Ovary (tissue), 9 donors: ENCODE data around the gene WWOX. TPM values are rescaled to one million over a fixed set of nuclear protein-coding genes. Genes with fewer than 3 reads are reported as not detected.

Experiments used
- DNase-seq, 5 donors: peaks; one replicate each; pipeline ENCODE4 v3.0.0-alpha.2; 2019 to 2020
- H3K27ac ChIP-seq, 2 donors: fragments of 200-600 bp; one replicate each; pipeline versions ENCODE4 v1.5.1 to v1.8.0; 2019 to 2022
- H3K27me3 ChIP-seq: fragments of 200-600 bp; one replicate; pipeline ENCODE4 v1.8.0; 2022
- H3K36me3 ChIP-seq: fragments of 200-600 bp; sonication (generic); one replicate; pipeline ENCODE4 v1.5.1; 2019
- H3K4me1 ChIP-seq: one replicate; pipeline ENCODE4 v1.8.1; 2013; ENCODE audit warnings: mild to moderate bottlenecking, moderate library complexity; ENCODE audit not compliant: insufficient read depth
- H3K4me3 ChIP-seq: fragments of 200-600 bp; sonication (generic); one replicate; pipeline ENCODE4 v1.5.1; 2017
- H3K9me3 ChIP-seq, 2 donors: fragments of 200-600 bp in 1 of 2; sonication (generic) in 1 of 2; one replicate each; pipeline versions ENCODE4 v1.5.1 to v1.8.1; 2013 to 2019; ENCODE audit warnings: mild to moderate bottlenecking in 1 of 2, moderate library complexity in 1 of 2
- EP300 ChIP-seq: sonication (generic); formaldehyde crosslinking; IDR thresholded peaks from one replicate; pipeline ENCODE4 v1.6.1; 2017; ENCODE audit warnings: antibody characterized with exemption
- POLR2A ChIP-seq: fragments of 450-650 bp; IDR thresholded peaks from one replicate; pipeline ENCODE4 v1.6.1; 2017; ENCODE audit warnings: antibody characterized with exemption, mild to moderate bottlenecking, moderate library complexity
- WGBS, 3 donors: extraction: QIAGEN DNeasy Blood & Tissue Kit in 1 of 3; methylation state at CpG; one replicate each; pipeline versions ENCODE4 v1.1.5 to v1.1.7; 2013 to 2017; 5-methylcytosine and 5-hydroxymethylcytosine counted together
- intact Hi-C, 4 donors: fragments of 100-400 bp; cut with DNase I; formaldehyde crosslinking; loops; one replicate each; pipeline versions ENCODE4 v1.11.0 to v1.15.1; 2022 to 2023
- polyA plus RNA-seq, 2 donors: library from polyadenylated mRNA; stranded (reverse); fragments of 200-250 nt in 1 of 2; fragments of 350-450 nt in 1 of 2; fragmentation: Illumina TruSeq in 1 of 2; extraction: RNeasy Lipid Tissue Mini Kit (QIAGEN cat#74804) in 1 of 2; gene quantifications; one replicate each; pipeline ENCODE4 v1.2.3, GENCODE V29; 2013 to 2014
- total RNA-seq, 7 donors: library from RNA; depleted of rRNA in 2 of 7; stranded (reverse); fragments of >200 nt in 2 of 7; fragmentation: NEBNext Ultra II Directional in 3 of 7; extraction: Animal tissue kit (Norgen Biotek cat#: 25700) in 3 of 7; gene quantifications; one replicate each; pipeline versions ENCODE4 v1.1.0 to v1.2.4, GENCODE V29; 2016 to 2023
- TF ChIP-seq, protein P1 (sequence below), 3 donors: fragments of 450-650 bp in 2 of 3; fragments of 200-600 bp in 1 of 3; IDR thresholded peaks; one replicate each; pipeline versions ENCODE4 v1.5.1 to v1.8.0; 2016 to 2022; ENCODE audit warnings: antibody characterized with exemption in 3 of 3, mild to moderate bottlenecking in 1 of 3
- donor health status: DM: no; HTN: no; CAD: no; lungs with moderate emphysema.
- donor health status: DM: no; HTN: no; CAD: no.
- donor health status: Bipolar disorder and iron deficiency.
- donor health status: DM: yes; HTN: yes; CAD: no.
- donor health status: DM: no; HTN: no; CAD: no.
- donor health status: DM: yes; HTN: yes; CAD: no.

WWOX gene
- total and polyA plus RNA-seq, 9 donors, result 11.0 to 40.5 (median 25.2) TPM

DNA sequence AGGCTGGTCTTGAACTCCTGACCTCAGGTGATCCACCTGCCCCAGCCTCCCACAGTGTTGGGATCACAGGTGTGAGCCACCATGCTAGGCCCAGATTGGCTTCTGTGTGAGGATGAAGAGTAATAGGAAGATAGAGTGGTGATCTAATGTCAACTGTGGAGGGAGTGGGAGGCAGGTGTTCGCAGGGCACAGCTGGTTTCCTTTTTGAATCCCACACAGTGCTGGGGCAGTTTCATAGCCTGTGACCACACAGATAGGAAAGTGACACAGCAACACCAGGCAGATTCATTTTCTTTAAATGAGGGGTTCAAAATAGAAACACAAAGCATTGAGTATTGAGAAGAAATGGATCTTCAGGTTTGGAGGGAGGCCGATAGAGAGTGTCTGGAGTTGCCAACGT is 540.3 kb downstream of the WWOX start:
- no peak for DNase-seq
- 89 to 93% (median 89%) methylated on average over 3 of the region's 3 CpGs for WGBS, 3 donors
- TF ChIP-seq EP300, result no peak
- TF ChIP-seq, protein P1, sequence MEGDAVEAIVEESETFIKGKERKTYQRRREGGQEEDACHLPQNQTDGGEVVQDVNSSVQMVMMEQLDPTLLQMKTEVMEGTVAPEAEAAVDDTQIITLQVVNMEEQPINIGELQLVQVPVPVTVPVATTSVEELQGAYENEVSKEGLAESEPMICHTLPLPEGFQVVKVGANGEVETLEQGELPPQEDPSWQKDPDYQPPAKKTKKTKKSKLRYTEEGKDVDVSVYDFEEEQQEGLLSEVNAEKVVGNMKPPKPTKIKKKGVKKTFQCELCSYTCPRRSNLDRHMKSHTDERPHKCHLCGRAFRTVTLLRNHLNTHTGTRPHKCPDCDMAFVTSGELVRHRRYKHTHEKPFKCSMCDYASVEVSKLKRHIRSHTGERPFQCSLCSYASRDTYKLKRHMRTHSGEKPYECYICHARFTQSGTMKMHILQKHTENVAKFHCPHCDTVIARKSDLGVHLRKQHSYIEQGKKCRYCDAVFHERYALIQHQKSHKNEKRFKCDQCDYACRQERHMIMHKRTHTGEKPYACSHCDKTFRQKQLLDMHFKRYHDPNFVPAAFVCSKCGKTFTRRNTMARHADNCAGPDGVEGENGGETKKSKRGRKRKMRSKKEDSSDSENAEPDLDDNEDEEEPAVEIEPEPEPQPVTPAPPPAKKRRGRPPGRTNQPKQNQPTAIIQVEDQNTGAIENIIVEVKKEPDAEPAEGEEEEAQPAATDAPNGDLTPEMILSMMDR (IDR thresholded peaks at IDR 0.05), result no peak
- TF ChIP-seq POLR2A, result no peak
- H3K9me3 ChIP-seq, result no peaks in the 10 kb centered on the region
- no peaks in the 10 kb centered on the region for H3K36me3 ChIP-seq
- intact Hi-C loops, result no loop called here
- H3K4me3 ChIP-seq, result no peak overlapping the region
- no peaks in the 10 kb centered on the region for H3K4me1 ChIP-seq
- H3K27me3 ChIP-seq, result no peaks in the 10 kb centered on the region
- no peak overlapping the region for H3K27ac ChIP-seq

DNA sequence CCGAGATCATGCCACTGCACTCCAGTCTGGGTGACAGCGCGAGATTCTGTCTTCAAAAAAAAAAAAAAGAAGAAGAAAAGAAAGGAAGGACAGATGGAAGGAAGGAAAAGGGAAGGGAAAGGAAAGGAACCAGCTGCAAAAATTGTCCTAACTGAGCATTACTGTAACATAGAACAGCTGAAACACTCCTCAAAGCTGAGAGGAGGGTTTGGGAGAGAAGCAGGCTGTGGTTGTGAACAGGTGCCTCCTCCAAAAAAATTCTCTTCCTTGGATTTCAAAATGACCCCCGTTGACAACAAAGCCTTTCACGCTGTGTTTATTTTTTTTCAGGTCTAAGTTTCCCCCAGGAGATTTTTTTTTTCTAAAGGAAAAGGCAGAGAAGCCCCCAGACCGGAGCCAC is 541.4 kb downstream of the WWOX start:
- H3K27ac ChIP-seq, result no peak overlapping the region
- H3K36me3 ChIP-seq, result no peaks in the 10 kb centered on the region
- WGBS, 3 donors, result 88 to 90% (median 88%) methylated on average over 6 of the region's 6 CpGs
- intact Hi-C loops, result no loop called here
- no peak overlapping the region for H3K4me3 ChIP-seq
- no peaks in the 10 kb centered on the region for H3K9me3 ChIP-seq
- no peaks in the 10 kb centered on the region for H3K4me1 ChIP-seq
- H3K27me3 ChIP-seq, result no peaks in the 10 kb centered on the region
- no peak for DNase-seq
- TF ChIP-seq, protein P1 (IDR thresholded peaks at IDR 0.05), result no peak
- no peak for TF ChIP-seq POLR2A
- no peak for TF ChIP-seq EP300

DNA sequence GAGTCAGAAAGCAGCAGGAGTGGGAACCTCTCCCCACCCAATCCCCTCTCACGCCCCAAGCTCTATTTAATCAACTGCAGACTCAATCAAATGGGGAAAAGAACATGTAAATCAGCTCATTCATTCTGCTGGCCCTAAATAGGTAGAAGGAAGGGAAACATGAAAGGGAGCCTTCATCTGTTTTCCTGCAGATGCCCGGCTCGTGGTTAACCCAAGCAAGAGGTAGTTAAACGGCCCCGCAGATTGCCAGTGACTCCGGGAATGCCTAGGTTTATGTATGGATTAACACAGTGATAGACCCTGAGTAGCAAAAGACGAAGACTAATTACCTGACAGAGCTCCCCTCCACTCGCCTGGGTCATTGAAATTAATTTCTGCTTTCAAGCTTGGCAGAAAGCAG is 542.0 kb downstream of the WWOX start:
- intact Hi-C loops, result no loop called here
- DNase-seq, result no peak
- Histone ChIP-seq H3K4me3 (no peak overlapping the region), H3K36me3 (no peaks in the 10 kb centered on the region), H3K4me1 (no peaks in the 10 kb centered on the region), H3K9me3 (no peaks in the 10 kb centered on the region), H3K27me3 (no peaks in the 10 kb centered on the region), H3K27ac (no peak overlapping the region)
- WGBS, 3 donors, result 73 to 88% (median 80%) methylated on average over 8 of the region's 8 CpGs
- TF ChIP-seq EP300, result no peak
- TF ChIP-seq, protein P1 (IDR thresholded peaks at IDR 0.05), result no peak
- TF ChIP-seq POLR2A, result no peak

DNA sequence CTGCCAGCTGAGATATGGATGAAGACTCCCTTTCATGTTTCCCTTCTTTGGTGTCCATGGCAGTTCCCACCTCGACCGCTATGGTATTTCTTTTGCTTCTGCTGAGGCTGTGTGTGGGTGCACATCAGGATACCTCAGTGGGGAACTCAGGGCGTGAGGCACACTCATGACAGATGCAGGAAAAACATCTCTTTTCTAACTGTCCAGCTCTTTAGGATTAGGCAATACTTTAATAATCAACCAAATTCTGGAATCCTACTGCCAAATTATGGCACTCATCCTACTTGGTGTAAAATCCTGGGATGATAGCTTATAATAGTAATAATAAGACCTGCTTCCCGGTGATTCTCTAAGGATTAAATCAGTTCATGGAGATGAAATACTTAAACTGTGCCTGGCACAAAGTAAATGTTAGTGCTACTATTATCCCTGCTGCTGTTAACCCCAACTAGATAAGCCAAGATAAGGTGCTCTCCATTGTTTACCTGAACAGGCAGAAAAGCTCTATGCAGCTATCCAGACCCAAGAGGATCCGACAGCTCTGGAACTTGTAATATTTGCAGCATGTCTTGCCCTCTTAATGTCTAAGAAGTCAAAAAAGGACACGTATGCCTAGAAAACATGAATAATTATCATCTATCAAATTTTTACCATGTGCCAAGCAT is 543.3 kb downstream of the WWOX start:
- no peaks in the 10 kb centered on the region for H3K36me3 ChIP-seq
- TF ChIP-seq EP300, result no peak
- no peak for TF ChIP-seq POLR2A
- TF ChIP-seq, protein P1 (IDR thresholded peaks at IDR 0.05), result no peak
- H3K27me3 ChIP-seq, result no peaks in the 10 kb centered on the region
- WGBS, 3 donors, result 88 to 92% (median 90%) methylated on average over 6 of the region's 6 CpGs
- H3K4me1 ChIP-seq, result no peaks in the 10 kb centered on the region
- DNase-seq, result no peak
- intact Hi-C loops, result no loop called here
- no peak overlapping the region for H3K27ac ChIP-seq
- H3K4me3 ChIP-seq, result no peak overlapping the region
- H3K9me3 ChIP-seq, result no peaks in the 10 kb centered on the region
